GM19468 (cell line): Measurements from ENCODE around the gene TRIO.

Experiments used
- ATAC-seq: cut with Tn5 transposase; IDR thresholded peaks from one replicate; pipeline ENCODE4 v1.9.1; 2021; ENCODE audit warnings: mild to moderate bottlenecking, moderate library complexity, moderate number of reproducible peaks; ENCODE audit not compliant: unreplicated experiment; ENCODE audit errors: extremely low read depth

The TRIO gene

GRCh38 chr5:14237317-14238086, 94.4 kb downstream of the TRIO start:
- no peak for ATAC-seq

DNA sequence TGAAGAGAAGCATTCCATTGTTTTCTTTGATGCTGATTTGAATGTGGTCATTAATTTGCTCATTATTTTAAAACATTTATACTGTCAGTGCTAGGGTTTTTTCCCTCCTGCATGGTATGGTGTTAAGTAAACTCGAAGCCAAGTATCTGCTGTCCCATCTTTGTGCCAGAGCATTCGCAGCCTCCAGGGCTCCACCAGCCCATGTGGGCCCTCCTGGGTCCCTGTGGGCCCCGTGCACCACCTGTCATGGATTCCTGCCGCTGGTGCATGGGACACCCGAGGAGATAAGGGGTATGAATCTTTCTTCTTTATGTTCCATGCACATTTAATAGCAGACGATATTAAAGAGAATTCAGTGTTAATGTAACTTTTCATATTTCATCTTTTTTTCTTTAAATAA, 95.1 kb downstream of the TRIO start:
- ATAC-seq: no peak

GRCh38 chr5:14239404-14239803, 96.3 kb downstream of the TRIO start:
- no peak for ATAC-seq

DNA sequence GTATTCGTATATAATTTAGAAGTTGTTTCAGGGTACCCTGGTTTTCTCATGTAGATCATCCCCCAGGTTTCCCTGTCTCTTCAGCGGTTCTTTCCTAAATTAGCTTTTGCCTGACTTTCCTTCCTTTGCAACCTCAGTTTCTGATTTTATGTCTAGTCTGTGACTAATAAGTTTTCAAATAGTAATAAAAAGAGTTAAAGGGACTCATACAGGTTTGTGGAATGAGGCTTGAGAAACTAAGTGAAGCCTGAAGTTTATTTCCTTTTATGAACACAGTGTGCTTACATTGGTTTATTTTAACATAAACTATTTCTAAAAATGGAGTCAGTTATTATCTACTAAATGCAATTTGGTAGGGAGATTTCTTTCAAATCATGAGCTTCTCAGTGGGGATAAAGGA, 96.8 kb downstream of the TRIO start:
- no peak for ATAC-seq

- no peak for ATAC-seq
These were observed 97.2 kb downstream of the TRIO start for GRCh38 chr5:14240359-14240758.

DNA sequence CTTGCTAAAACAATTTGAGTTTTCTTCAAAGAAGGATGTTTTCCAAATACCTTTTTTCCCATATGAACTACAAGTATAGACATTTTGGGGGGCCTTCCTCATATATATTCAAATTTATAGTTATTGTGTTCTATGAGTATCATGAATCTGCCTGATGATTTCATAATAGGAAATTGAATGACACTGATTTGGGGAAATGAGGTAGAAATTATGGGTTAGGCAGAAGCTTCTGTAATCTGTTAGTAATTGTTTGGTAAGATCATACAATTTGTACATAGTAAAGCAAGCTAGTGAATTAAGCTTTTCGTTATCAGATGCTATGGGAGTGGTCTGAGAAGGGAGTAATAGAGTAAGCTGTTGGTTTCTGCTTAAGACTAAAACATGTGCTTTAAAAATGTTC, 98.0 kb downstream of the TRIO start:
- ATAC-seq: no peak

- no peak for ATAC-seq
These were observed 99.3 kb downstream of the TRIO start for GRCh38 chr5:14242447-14242846.

GRCh38 chr5:14242871-14243383, 99.8 kb downstream of the TRIO start:
- no peak for ATAC-seq

GRCh38 chr5:14243766-14244165, 100.6 kb downstream of the TRIO start:
- ATAC-seq: no peak

DNA sequence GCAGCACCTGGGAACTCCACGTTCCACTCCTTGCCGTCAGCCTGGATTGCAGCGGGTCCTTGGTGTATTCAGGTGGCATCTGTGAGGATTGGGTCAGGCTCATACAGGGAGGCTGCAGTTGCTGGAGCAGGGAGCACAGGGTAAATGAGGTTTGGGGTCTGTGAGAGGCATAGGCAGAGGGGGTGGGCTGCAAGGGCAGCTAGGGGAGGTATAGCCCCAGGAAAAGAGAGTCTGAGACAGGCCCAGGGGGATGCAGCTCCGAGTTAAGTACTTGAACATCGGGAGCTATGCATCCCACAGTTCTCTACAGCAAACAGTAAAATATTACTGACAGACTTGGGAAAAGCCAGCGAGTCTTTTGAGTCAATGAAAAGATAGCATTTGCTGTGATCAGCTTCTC, 101.6 kb downstream of the TRIO start:
- ATAC-seq: no peak

DNA sequence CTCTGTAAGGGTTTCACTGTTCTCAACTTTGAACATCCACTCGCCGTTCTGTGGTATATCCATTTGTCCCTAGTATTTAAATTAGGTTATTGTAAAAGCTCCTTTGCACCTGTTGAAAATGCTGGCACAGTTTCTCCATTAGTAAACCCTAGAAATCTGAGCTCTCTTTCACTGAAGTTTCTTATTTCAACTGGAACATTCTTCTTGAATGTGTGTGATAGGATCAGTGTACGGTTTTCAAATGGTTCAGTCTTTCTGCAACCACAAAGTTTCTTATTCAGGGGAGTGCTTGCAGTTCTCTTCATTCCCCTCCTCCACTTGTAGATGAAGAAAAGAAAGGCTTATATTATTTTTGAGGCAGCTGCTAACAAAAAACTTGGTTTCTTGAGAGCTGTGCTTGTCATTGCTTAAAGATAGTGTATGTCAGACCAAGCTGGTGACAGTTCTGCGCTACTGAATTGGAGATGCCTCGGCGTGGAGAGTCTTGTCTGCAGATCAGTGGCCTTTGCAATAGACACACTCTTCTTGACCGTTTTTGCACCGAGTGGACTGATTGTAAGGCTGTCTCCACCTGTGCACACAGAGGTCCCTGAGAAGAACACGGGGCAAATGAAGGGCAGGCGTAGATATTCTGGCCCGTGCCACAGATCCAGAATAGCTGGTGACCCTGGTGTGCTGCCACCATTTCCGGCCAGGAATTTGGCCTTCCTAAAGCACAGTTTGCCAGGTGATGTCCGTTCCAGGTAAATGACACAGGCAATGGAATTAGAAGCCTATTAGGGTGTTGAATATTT, 102.2 kb downstream of the TRIO start:
- ATAC-seq: no peak

DNA sequence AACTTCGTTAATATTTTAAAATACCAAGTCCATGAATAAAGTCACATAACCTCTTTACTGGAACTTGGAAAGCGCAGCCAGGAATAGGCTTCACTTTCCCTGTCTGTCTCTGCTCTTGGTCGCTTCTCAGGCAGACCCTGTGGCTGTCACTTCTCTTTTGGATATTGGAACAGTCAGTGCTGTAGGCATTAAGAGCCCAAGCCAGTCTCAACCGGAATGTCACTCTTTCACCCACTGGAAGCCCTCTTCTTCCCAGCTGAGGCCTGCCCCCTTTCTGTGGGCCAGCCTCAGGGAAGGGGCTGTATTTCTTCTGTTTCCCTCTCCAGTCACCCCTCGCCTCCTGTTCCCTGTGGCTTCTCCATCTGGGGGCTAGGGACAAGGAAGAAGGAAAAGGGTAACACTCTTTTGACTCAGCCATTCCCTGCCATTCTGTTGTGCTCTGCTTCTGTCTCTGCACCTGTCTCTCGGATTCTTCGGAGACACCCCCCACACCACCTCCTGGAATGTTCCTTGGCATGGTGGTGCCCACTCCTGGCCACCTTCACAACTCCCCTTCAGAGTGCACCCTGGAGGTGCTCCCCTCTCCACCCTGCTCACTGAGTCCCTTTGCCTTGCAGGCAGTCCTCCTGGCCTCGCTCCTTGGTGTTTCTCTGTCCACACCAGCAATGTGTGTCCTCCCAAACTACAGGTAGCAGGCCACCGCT, 103.4 kb downstream of the TRIO start:
- ATAC-seq: no peak

GRCh38 chr5:14247054-14247386, 103.9 kb downstream of the TRIO start:
- no peak for ATAC-seq

DNA sequence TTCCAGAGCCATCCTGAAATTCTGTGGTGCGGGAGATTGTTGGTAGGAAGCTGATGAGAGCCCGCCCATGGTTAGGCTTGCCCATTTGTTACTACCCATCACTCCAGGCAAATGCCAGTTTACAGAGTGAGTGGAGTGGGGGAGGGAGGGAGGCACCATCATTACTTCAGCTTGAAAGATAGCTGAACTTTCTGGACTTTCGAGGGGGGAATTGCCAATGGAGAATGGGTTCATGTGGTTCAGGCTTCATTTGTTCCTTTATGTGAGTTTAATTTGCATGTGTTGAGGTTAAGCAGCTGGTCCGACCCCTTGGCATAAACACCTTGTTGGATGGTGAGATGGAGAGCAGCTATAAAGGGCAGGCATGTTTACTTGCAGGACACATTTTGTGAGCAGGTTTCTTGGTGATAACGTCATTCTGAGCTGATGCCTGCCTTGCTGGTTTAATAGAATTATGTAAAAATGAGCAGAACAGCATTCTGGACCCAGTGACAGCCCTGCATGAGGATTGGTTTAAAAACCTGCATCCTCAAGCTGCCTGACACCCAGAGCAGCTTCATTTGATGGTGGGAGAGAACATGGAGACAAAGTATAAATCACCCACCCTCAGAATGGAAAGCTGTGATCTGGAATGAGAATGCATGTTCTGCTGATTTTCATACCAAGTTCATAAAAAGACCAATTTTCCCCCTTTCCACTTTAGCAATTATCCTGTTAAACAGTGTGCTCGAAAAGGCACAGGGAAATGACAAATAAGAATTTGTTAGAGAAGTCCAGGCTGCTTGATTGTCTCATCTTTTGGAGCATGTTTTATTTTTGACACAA, 106.3 kb downstream of the TRIO start:
- ATAC-seq: no peak

DNA sequence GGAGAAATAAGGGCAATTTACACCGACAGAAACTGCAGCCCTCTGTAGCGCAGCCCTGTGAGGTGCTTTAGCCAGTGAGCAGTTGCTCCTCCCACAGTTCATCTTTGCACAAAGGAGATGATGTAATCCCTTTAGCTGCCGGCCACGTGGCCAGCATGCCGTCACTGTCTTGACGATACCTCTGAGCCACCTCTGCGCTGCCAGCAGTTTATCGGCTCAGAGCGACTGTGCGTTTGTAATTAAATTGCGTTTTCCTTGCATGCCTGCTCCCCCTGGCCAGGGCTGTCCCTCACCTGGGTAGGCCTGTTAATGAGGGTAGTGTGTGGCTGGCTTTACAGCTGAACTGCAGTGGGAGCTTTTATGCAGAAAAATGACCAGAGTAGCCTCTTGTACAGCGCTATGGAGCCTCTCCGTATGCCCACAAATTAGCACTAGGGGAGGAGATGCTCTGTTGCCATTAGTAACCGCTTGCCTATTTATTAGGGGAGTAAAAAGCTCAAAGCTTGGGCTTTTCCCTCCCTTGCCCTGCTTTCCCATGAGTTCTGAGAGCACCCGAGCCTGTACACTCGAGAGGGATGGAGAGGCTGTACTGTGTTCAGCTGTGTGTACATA, 107.0 kb downstream of the TRIO start:
- no peak for ATAC-seq

- ATAC-seq: no peak
These were observed 107.9 kb downstream of the TRIO start for GRCh38 chr5:14250748-14251701.

- no peak for ATAC-seq
These were observed 108.6 kb downstream of the TRIO start for GRCh38 chr5:14251733-14252132.

- ATAC-seq: no peak
These were observed 109.7 kb downstream of the TRIO start for GRCh38 chr5:14252793-14253192.

DNA sequence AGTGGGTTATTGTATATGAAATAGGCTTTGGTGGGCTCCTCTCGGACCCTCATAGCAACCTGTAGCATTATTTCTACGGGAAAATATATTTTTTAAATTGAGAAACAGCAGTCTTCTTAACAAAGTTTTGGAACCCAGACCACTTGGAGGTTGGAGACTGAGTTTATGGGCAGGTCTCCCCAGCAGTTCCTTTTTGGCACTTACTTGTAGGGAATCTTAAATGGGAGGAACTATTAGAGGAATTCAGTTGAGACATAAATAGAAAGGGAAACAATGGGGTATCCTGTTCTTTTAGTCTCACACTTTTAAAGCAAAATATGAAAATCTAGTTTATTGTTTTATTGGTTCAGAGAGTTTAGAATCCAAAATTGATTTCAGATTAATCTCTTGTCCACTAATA, 111.5 kb downstream of the TRIO start:
- ATAC-seq: no peak
